H9 (cell line): ENCODE measurements around the gene CD79A. TPM values are rescaled to one million over a fixed set of nuclear protein-coding genes. Genes with fewer than 3 reads are reported as not detected.

ENCODE experiments used
- DNase-seq: peaks from one replicate; pipeline ENCODE4 v3.0.0-alpha.2; 2017
- H2AFZ ChIP-seq: one replicate; pipeline ENCODE4 v1.6.1; 2013; ENCODE audit warnings: mild to moderate bottlenecking, low read length, control low read depth, moderate library complexity
- H2AK5ac ChIP-seq: 2 replicates; pipeline ENCODE4 v1.6.1; 2013; ENCODE audit warnings: low read length, control low read depth, mixed read lengths; ENCODE audit not compliant: insufficient read length
- H2BK120ac ChIP-seq: one replicate; pipeline ENCODE4 v1.6.1; 2013; ENCODE audit warnings: low read depth, mild to moderate bottlenecking, low read length, control low read depth, inconsistent platforms; ENCODE audit not compliant: poor library complexity, severe bottlenecking
- H2BK12ac ChIP-seq: 2 replicates; pipeline ENCODE4 v1.6.1; 2013; ENCODE audit warnings: low read length, control low read depth, mixed read lengths, low read depth; ENCODE audit not compliant: insufficient read length
- H2BK15ac ChIP-seq: 2 replicates; pipeline ENCODE4 v1.6.1; 2013; ENCODE audit warnings: low read depth, low read length, control low read depth
- H2BK20ac ChIP-seq: one replicate; pipeline ENCODE4 v1.6.1; 2013; ENCODE audit warnings: low read depth, mild to moderate bottlenecking, low read length, control low read depth, inconsistent platforms; ENCODE audit not compliant: poor library complexity, severe bottlenecking
- H2BK5ac ChIP-seq: 2 replicates; pipeline ENCODE4 v1.6.1; 2013; ENCODE audit warnings: low read length, control low read depth, mixed read lengths; ENCODE audit not compliant: insufficient read length
- H3K14ac ChIP-seq: 2 replicates; pipeline ENCODE4 v1.6.1; 2013; ENCODE audit warnings: low read length, control low read depth; ENCODE audit not compliant: insufficient read depth
- H3K18ac ChIP-seq: 2 replicates; pipeline ENCODE4 v1.6.1; 2013; ENCODE audit warnings: low read depth, mild to moderate bottlenecking, mixed read lengths, low read length, control low read depth; ENCODE audit not compliant: insufficient read length
- H3K23ac ChIP-seq: 2 replicates; pipeline ENCODE4 v1.6.1; 2013; ENCODE audit warnings: low read length, control low read depth, mixed read lengths, low read depth; ENCODE audit not compliant: insufficient read length
- H3K23me2 ChIP-seq: 2 replicates; pipeline ENCODE4 v1.6.1; 2013; ENCODE audit warnings: low read depth, mild to moderate bottlenecking, mixed read lengths, low read length, control low read depth; ENCODE audit not compliant: insufficient read length, poor library complexity, severe bottlenecking
- H3K27ac ChIP-seq: 2 replicates; pipeline ENCODE4 v1.5.1; 2013; ENCODE audit warnings: low read length, control low read depth, mixed read lengths, low read depth; ENCODE audit not compliant: insufficient read length
- H3K27me3 ChIP-seq: 2 replicates; pipeline ENCODE4 v1.6.1; 2013; ENCODE audit warnings: low read length, control low read depth, inconsistent platforms; ENCODE audit not compliant: insufficient read depth
- H3K4ac ChIP-seq: 2 replicates; pipeline ENCODE4 v1.6.1; 2013; ENCODE audit warnings: low read depth, mild to moderate bottlenecking, control low read depth, inconsistent platforms, low read length, moderate library complexity
- H3K4me1 ChIP-seq: 2 replicates; pipeline ENCODE4 v1.6.1; 2013; ENCODE audit warnings: low read length, control low read depth, inconsistent platforms; ENCODE audit not compliant: insufficient read depth
- H3K4me2 ChIP-seq: 2 replicates; pipeline ENCODE4 v1.6.1; 2013; ENCODE audit warnings: low read length, control low read depth, mixed read lengths; ENCODE audit not compliant: insufficient read length, insufficient read depth
- H3K56ac ChIP-seq: 2 replicates; pipeline ENCODE4 v1.6.1; 2013; ENCODE audit warnings: low read depth, mild to moderate bottlenecking, mixed read lengths, low read length, control low read depth; ENCODE audit not compliant: insufficient read length
- H3K79me1 ChIP-seq: 2 replicates; pipeline ENCODE4 v1.6.1; 2013; ENCODE audit warnings: low read depth, mild to moderate bottlenecking, moderate library complexity, low read length, control low read depth, inconsistent platforms; ENCODE audit not compliant: insufficient read depth, poor library complexity, severe bottlenecking
- H3K79me2 ChIP-seq: 2 replicates; pipeline ENCODE4 v1.6.1; 2013; ENCODE audit warnings: low read length, control low read depth, inconsistent platforms; ENCODE audit not compliant: insufficient read depth
- H3K9ac ChIP-seq: 2 replicates; pipeline ENCODE4 v1.6.1; 2013; ENCODE audit warnings: low read length, control low read depth, mixed read lengths; ENCODE audit not compliant: insufficient read length; ENCODE audit errors: extremely low read depth
- H3K9me3 ChIP-seq: one replicate; pipeline ENCODE4 v1.6.1; 2013; ENCODE audit warnings: low read depth, low read length, inconsistent platforms; ENCODE audit not compliant: control insufficient read depth
- H3T11ph ChIP-seq: one replicate; pipeline ENCODE4 v1.6.1; 2013; ENCODE audit warnings: mild to moderate bottlenecking, low read length, control low read depth, inconsistent platforms
- H4K20me1 ChIP-seq: one replicate; pipeline ENCODE4 v1.6.1; 2013; ENCODE audit not compliant: control insufficient read depth, insufficient read length, insufficient read depth
- H4K5ac ChIP-seq: 2 replicates; pipeline ENCODE4 v1.6.1; 2013; ENCODE audit warnings: low read depth, mild to moderate bottlenecking, mixed read lengths, low read length, control low read depth; ENCODE audit not compliant: insufficient read length
- H4K8ac ChIP-seq: replicated peaks from 2 replicates; pipeline ENCODE4 v1.6.1; 2013; ENCODE audit warnings: low read length, control low read depth, mixed read lengths, low read depth; ENCODE audit not compliant: insufficient read length
- H4K91ac ChIP-seq: 2 replicates; pipeline ENCODE4 v1.6.1; 2013; ENCODE audit warnings: low read depth, mild to moderate bottlenecking, moderate library complexity, mixed read lengths, low read length, control low read depth; ENCODE audit not compliant: insufficient read length
- H3K27ac Mint-ChIP-seq, 3 experiments: 2 replicates in 2 of 3; 3 replicates in 1 of 3; pipeline ENCODE4 v1.8.0; 2020 to 2021; ENCODE audit warnings: mixed read lengths in 3 of 3, mild to moderate bottlenecking in 1 of 3, moderate library complexity in 1 of 3
- H3K27me3 Mint-ChIP-seq: 2 replicates; pipeline ENCODE4 v1.8.0; 2021; ENCODE audit warnings: low read depth, mild to moderate bottlenecking, moderate library complexity, mixed read lengths
- H3K36me3 Mint-ChIP-seq, 3 experiments: 2 replicates in 2 of 3; 3 replicates in 1 of 3; pipeline ENCODE4 v1.8.0; 2020 to 2021; ENCODE audit warnings: low read depth in 3 of 3, mixed read lengths in 3 of 3; ENCODE audit not compliant: insufficient read depth in 1 of 3
- H3K4me1 Mint-ChIP-seq, 2 experiments: 2 replicates each; pipeline ENCODE4 v1.8.0; 2020; ENCODE audit warnings: mixed read lengths in 2 of 2
- H3K4me3 Mint-ChIP-seq, 2 experiments: 2 replicates in 1 of 2; 3 replicates in 1 of 2; pipeline ENCODE4 v1.8.0; 2020 to 2021; ENCODE audit warnings: mild to moderate bottlenecking in 2 of 2, mixed read lengths in 2 of 2, moderate library complexity in 1 of 2
- H3K9me3 Mint-ChIP-seq, 2 experiments: 2 replicates in 1 of 2; 3 replicates in 1 of 2; pipeline ENCODE4 v1.8.0; 2020; ENCODE audit warnings: mild to moderate bottlenecking in 2 of 2, mixed read lengths in 2 of 2, moderate library complexity in 1 of 2
- WGBS: extraction: QIAGEN DNeasy Blood & Tissue Kit; methylation state at CpG from one replicate; pipeline ENCODE4 v1.1.7; 2013; ENCODE audit warnings: missing lambda C conversion rate, low lambda C conversion rate, mixed read lengths; ENCODE audit not compliant: insufficient read length; ENCODE audit errors: extremely low coverage; 5-methylcytosine and 5-hydroxymethylcytosine counted together
- total RNA-seq: library from RNA; stranded (reverse); gene quantifications from 2 replicates; pipeline ENCODE4 v1.2.1, GENCODE V29; 2021
- TF ChIP-seq, protein P1 (sequence below): fragments of 200-600 bp; sonication (generic); conservative IDR thresholded peaks from 3 replicates; pipeline ENCODE4 v1.8.0; 2021; ENCODE audit warnings: antibody characterized with exemption, mild to moderate bottlenecking

CD79A gene
- total RNA-seq, 1 experiment from 2014 or later = 0.22 TPM

DNA sequence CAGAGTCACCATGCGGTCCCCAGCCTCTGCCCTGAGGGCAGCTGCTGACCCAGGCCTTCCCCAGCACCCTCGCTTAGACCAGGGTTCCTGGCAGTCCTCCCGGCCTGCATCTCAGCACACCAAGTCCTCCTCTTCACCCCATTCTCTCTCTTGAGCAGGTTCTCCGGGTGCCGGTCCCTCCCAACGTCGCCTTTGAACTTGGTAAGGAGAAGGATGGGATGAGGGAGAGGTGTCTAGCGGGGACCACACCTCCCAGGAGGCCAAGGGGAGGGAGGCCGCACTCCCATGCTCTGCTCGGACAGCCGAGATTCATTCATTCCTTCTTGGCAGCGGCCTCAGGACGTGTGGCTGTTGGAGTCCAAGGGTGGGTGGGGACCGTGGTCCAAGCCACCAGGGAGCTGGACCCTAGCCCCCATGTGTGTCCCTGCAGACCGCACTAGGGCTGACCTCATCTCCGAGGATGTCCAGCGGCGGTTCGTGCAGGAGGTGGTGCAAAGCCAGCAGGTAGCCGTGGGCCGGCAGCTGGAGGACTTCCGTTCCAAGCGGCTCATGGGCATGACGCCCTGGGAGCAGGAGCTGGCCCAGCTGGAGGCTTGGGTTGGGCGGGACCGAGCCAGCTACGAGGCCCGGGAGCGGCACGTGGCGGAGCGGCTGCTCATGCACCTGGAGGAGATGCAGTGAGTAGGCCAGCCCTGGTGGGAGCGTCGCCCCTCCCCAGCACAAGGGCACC is 15.3 kb downstream of the CD79A start:
- Mint-ChIP-seq H3K27ac (no peak overlapping the region), H3K4me1 (peaks cover 9 to 39% of the 10 kb centered on the region in 2 experiments), H3K27me3 (no peaks in the 10 kb centered on the region; the same call in 1 of the 2 replicates), H3K36me3 (peaks cover 4 to 32% (median 11%) of the 10 kb centered on the region in 3 experiments; a peak in 5 of 7 replicates), H3K9me3 (no peaks in the 10 kb centered on the region), H3K4me3 (no peak overlapping the region)
- Histone ChIP-seq H4K20me1 (no peaks in the 10 kb centered on the region), H2AFZ (no peak overlapping the region), H4K91ac (no peak overlapping the region), H3K18ac (no peak overlapping the region), H2BK15ac (no peak overlapping the region), H4K5ac (no peak overlapping the region), H2BK20ac (no peak overlapping the region), H3K79me2 (0 out of 2 replicates have a peak, but pooled peaks cover 2% of the 10 kb centered on the region), H3K79me1 (no peaks in the 10 kb centered on the region), H2AK5ac (no peak overlapping the region), H2BK12ac (no peak overlapping the region), H3T11ph (no peak overlapping the region), H2BK120ac (no peak overlapping the region), H3K23ac (no peak overlapping the region), H3K27ac (no peak overlapping the region), H3K56ac (no peak overlapping the region), H3K4ac (no peak overlapping the region), H4K8ac (no peak overlapping the region), H3K4me2 (no peak overlapping the region), H3K9ac (no peak overlapping the region), H2BK5ac (no peak overlapping the region), H3K4me1 (peaks cover under 1% of the 10 kb centered on the region; the same call in 1 of the 2 replicates), H3K14ac (no peak overlapping the region), H3K27me3 (no peaks in the 10 kb centered on the region), H3K9me3 (no peaks in the 10 kb centered on the region), H3K23me2 (no peaks in the 10 kb centered on the region)
- TF ChIP-seq, protein P1, sequence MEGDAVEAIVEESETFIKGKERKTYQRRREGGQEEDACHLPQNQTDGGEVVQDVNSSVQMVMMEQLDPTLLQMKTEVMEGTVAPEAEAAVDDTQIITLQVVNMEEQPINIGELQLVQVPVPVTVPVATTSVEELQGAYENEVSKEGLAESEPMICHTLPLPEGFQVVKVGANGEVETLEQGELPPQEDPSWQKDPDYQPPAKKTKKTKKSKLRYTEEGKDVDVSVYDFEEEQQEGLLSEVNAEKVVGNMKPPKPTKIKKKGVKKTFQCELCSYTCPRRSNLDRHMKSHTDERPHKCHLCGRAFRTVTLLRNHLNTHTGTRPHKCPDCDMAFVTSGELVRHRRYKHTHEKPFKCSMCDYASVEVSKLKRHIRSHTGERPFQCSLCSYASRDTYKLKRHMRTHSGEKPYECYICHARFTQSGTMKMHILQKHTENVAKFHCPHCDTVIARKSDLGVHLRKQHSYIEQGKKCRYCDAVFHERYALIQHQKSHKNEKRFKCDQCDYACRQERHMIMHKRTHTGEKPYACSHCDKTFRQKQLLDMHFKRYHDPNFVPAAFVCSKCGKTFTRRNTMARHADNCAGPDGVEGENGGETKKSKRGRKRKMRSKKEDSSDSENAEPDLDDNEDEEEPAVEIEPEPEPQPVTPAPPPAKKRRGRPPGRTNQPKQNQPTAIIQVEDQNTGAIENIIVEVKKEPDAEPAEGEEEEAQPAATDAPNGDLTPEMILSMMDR = no peak
- no peak for DNase-seq
- no CpG with 5 or more reads among the region's 34 CpGs for WGBS
